ENCODE results near the gene IDH3B. TPM values are rescaled to one million over a fixed set of nuclear protein-coding genes. Genes with fewer than 3 reads are reported as not detected.

Gene IDH3B
- total and polyA plus RNA-seq, 9 of the 15 experiments (the other 6 are each of a cell fraction or from before 2014, with no cell fraction given), result 91.7 to 224 (median 155) TPM

GRCh38 chr20:2651772-2652723 lies 12.0 kb downstream of the IDH3B start, which contains the start of gene NOP56 (continued):
- TF ChIP-seq CHAMP1 (IDR thresholded peaks at IDR 0.05) (no peak), FOXK2 (conservative IDR thresholded peaks at IDR 0.05 in 1 of 2, IDR thresholded peaks at IDR 0.05 in 1 of 2; ENCODE audit: low read depth in 2 of 2) (peak; percentile 67 to 97; a peak in 3 of 4 replicates), SP2 (IDR thresholded peaks at IDR 0.05; ENCODE audit: extremely low read depth, low read depth, low read length, poor library complexity, severe bottlenecking) (no peak), SP1 (CRISPR knock-in tag; IDR thresholded peaks at IDR 0.05) (peak; percentile 88), POU5F1 (IDR thresholded peaks at IDR 0.05; ENCODE audit: borderline replicate concordance, low read depth, low read length, partially characterized antibody) (no peak), JUND (IDR thresholded peaks at IDR 0.05; ENCODE audit: borderline replicate concordance, low read depth, low read length) (peak; percentile 97), JUND (tag; IDR thresholded peaks at IDR 0.05; ENCODE audit: borderline replicate concordance, low read depth, low read length) (no peak), CREB1 (IDR thresholded peaks at IDR 0.05) (peak; percentile 29; the same call in 1 of the 2 replicates), CREB1 (CRISPR knock-in tag; IDR thresholded peaks at IDR 0.05) (no peak), ARID3B (CRISPR knock-in tag; IDR thresholded peaks at IDR 0.05; ENCODE audit: borderline replicate concordance) (no peak), E2F4 (CRISPR knock-in tag; IDR thresholded peaks at IDR 0.05; ENCODE audit: low read depth) (no peak), BCL6 (CRISPR knock-in tag; IDR thresholded peaks at IDR 0.05) (no peak), STAT5B (CRISPR knock-in tag; IDR thresholded peaks at IDR 0.05) (no peak), TCF15 (CRISPR knock-in tag; IDR thresholded peaks at IDR 0.05) (no peak), MXI1 (IDR thresholded peaks at IDR 0.05; ENCODE audit: low read depth, low read length) (peak; percentile 34; the same call in 1 of the 2 replicates), SMAD2 (IDR thresholded peaks at IDR 0.05; ENCODE audit: low read depth, low read length) (no peak), MECOM (CRISPR knock-in tag; IDR thresholded peaks at IDR 0.05) (no peak), ZNF282 (CRISPR knock-in tag; IDR thresholded peaks at IDR 0.05) (0 out of 2 replicates have a peak, but pooled peaks have one; percentile 14)

Measured in K562 (cell line).